Thyroid gland (tissue), 4 donors: ENCODE measurements around the gene SLC49A4. TPM values are rescaled to one million over a fixed set of nuclear protein-coding genes. Genes with fewer than 3 reads are reported as not detected.

Source experiments
- DNase-seq, 2 donors: peaks; one replicate each; pipeline ENCODE4 v3.0.0-alpha.2; 2019
- H3K27ac ChIP-seq, 3 donors: fragments of 200-600 bp; sonication (generic); 1 replicate in 2 of 3; 2 replicates in 1 of 3; pipeline ENCODE4 v1.5.1; 2016 to 2019; ENCODE audit warnings: mild to moderate bottlenecking in 1 of 3, moderate library complexity in 1 of 3
- H3K27me3 ChIP-seq: fragments of 200-600 bp; sonication (generic); one replicate; pipeline ENCODE4 v1.5.1; 2019
- H3K36me3 ChIP-seq, 2 donors: fragments of 200-600 bp; sonication (generic); one replicate each; pipeline ENCODE4 v1.5.1; 2016 to 2019
- H3K4me1 ChIP-seq, 2 donors: fragments of 200-600 bp; sonication (generic); one replicate each; pipeline ENCODE4 v1.5.1; 2017 to 2019
- H3K4me3 ChIP-seq, 3 donors: fragments of 200-600 bp; sonication (generic); replicated peaks in 1 of 3; 1 replicate in 2 of 3; 2 replicates in 1 of 3; pipeline ENCODE4 v1.5.1; 2016; ENCODE audit warnings: mild to moderate bottlenecking in 1 of 3
- H3K9me3 ChIP-seq: fragments of 200-600 bp; sonication (generic); one replicate; pipeline ENCODE4 v1.5.1; 2017
- CTCF ChIP-seq, 6 experiments: fragments of 200-600 bp in 3 of 6; fragments of 450-650 bp in 3 of 6; sonication (generic) in 3 of 6; IDR thresholded peaks; one replicate each; pipeline ENCODE4 v1.5.1; 2016 to 2019; ENCODE audit warnings: antibody characterized with exemption in 6 of 6, mild to moderate bottlenecking in 2 of 6, inconsistent platforms in 1 of 6, moderate library complexity in 1 of 6
- POLR2A ChIP-seq, 2 donors: fragments of 450-650 bp; IDR thresholded peaks; one replicate each; pipeline ENCODE4 v1.6.1; 2017; ENCODE audit warnings: antibody characterized with exemption in 2 of 2, mild to moderate bottlenecking in 2 of 2, moderate library complexity in 1 of 2
- WGBS, 2 donors: methylation state at CpG; one replicate each; pipeline ENCODE4 v1.1.5; 2017; 5-methylcytosine and 5-hydroxymethylcytosine counted together
- intact Hi-C: fragments of 100-400 bp; cut with DNase I; formaldehyde crosslinking; loops from one replicate; pipeline ENCODE4 v1.15.1; 2023
- total RNA-seq, 4 donors: library from RNA; depleted of rRNA; stranded (reverse); fragments of >200 nt; gene quantifications; one replicate each; pipeline ENCODE4 v1.2.3, GENCODE V29; 2016

The SLC49A4 gene
- total RNA-seq, 4 donors from 2014 or later = 22.6 to 32.5 (median 28.2) TPM

- intact Hi-C loops = no loop called here
- H3K27me3 ChIP-seq = no peaks in the 10 kb centered on the region
- no peaks in the 10 kb centered on the region for H3K4me1 ChIP-seq
- H3K9me3 ChIP-seq = no peaks in the 10 kb centered on the region
- H3K4me3 ChIP-seq = no peak overlapping the region
- no peak overlapping the region for H3K27ac ChIP-seq
- TF ChIP-seq POLR2A (IDR thresholded peaks at IDR 0.05) (no peak), CTCF (IDR thresholded peaks at IDR 0.05) (no peak)
- H3K36me3 ChIP-seq = no peaks in the 10 kb centered on the region
- WGBS, 2 donors = 98 to 100% methylated on average over 2 of the region's 2 CpGs
- no peak for DNase-seq
These were observed 21.7 kb downstream of the SLC49A4 start for GRCh38 chr3:122816587-122816986.

- Histone ChIP-seq H3K9me3 (no peaks in the 10 kb centered on the region), H3K4me1 (no peaks in the 10 kb centered on the region), H3K4me3 (no peak overlapping the region), H3K27me3 (no peaks in the 10 kb centered on the region), H3K27ac (no peak overlapping the region), H3K36me3 (no peaks in the 10 kb centered on the region)
- intact Hi-C loops = no loop called here
- WGBS, 2 donors = 87 to 91% methylated on average over 7 of the region's 7 CpGs
- no peak for TF ChIP-seq POLR2A (IDR thresholded peaks at IDR 0.05)
- no peak for TF ChIP-seq CTCF (IDR thresholded peaks at IDR 0.05)
- no peak for DNase-seq
These were observed 29.9 kb downstream of the SLC49A4 start for GRCh38 chr3:122824465-122825381.

GRCh38 chr3:122825460-122825859 is 30.6 kb downstream of the SLC49A4 start:
- no peak overlapping the region for H3K4me3 ChIP-seq
- H3K27me3 ChIP-seq = no peaks in the 10 kb centered on the region
- TF ChIP-seq CTCF (IDR thresholded peaks at IDR 0.05) = no peak
- no peak for TF ChIP-seq POLR2A (IDR thresholded peaks at IDR 0.05)
- DNase-seq = no peak
- H3K9me3 ChIP-seq = no peaks in the 10 kb centered on the region
- no peak overlapping the region for H3K27ac ChIP-seq
- intact Hi-C loops = no loop called here
- WGBS, 2 donors = 80 to 85% methylated on average over 4 of the region's 4 CpGs
- no peaks in the 10 kb centered on the region for H3K4me1 ChIP-seq
- no peaks in the 10 kb centered on the region for H3K36me3 ChIP-seq

- Histone ChIP-seq H3K4me1 (no peaks in the 10 kb centered on the region), H3K36me3 (no peaks in the 10 kb centered on the region), H3K27me3 (no peaks in the 10 kb centered on the region), H3K9me3 (no peaks in the 10 kb centered on the region), H3K4me3 (no peak overlapping the region), H3K27ac (no peak overlapping the region)
- DNase-seq = no peak
- WGBS, 2 donors = 97 to 100% methylated on average over 1 of the region's 1 CpG
- intact Hi-C loops = no loop called here
- TF ChIP-seq POLR2A (IDR thresholded peaks at IDR 0.05) = no peak
- TF ChIP-seq CTCF (IDR thresholded peaks at IDR 0.05) = no peak
These were observed 31.4 kb downstream of the SLC49A4 start for GRCh38 chr3:122826278-122826677.

- no peaks in the 10 kb centered on the region for H3K4me1 ChIP-seq
- no peak for TF ChIP-seq CTCF (IDR thresholded peaks at IDR 0.05)
- intact Hi-C loops = no loop called here
These were observed 33.4 kb downstream of the SLC49A4 start for GRCh38 chr3:122828281-122828680.

More at GRCh38 chr3:122828281-122828680, 33.4 kb downstream of the SLC49A4 start:
- H3K9me3 ChIP-seq = no peaks in the 10 kb centered on the region
- H3K27me3 ChIP-seq = no peaks in the 10 kb centered on the region
- no peaks in the 10 kb centered on the region for H3K36me3 ChIP-seq
- WGBS, 2 donors = 94 to 95% methylated on average over 4 of the region's 4 CpGs
- H3K27ac ChIP-seq = no peak overlapping the region
- no peak for DNase-seq
- no peak overlapping the region for H3K4me3 ChIP-seq
